GM12872 (cell line): ENCODE data around the gene CMPK2.

Experiments used
- CTCF ChIP-seq: IDR thresholded peaks from 3 replicates; pipeline ENCODE4 v1.5.1; 2011; ENCODE audit warnings: low read depth, mild to moderate bottlenecking, low read length, moderate library complexity; ENCODE audit not compliant: insufficient read depth

CMPK2 gene

GRCh38 chr2:6814312-6814711 is 51.4 kb downstream of the CMPK2 start:
- TF ChIP-seq CTCF = no peak

GRCh38 chr2:6813573-6813972 is 52.1 kb downstream of the CMPK2 start:
- TF ChIP-seq CTCF = no peak

- TF ChIP-seq CTCF = no peak
Observed at GRCh38 chr2:6812857-6813530, 52.7 kb downstream of the CMPK2 start.

- no peak for TF ChIP-seq CTCF
Observed at GRCh38 chr2:6810961-6811360, 54.7 kb downstream of the CMPK2 start.

- no peak for TF ChIP-seq CTCF
Observed at GRCh38 chr2:6808426-6808825, 57.3 kb downstream of the CMPK2 start.

- no peak for TF ChIP-seq CTCF
Observed at GRCh38 chr2:6806604-6807003, 59.1 kb downstream of the CMPK2 start.

GRCh38 chr2:6800553-6800952 is 65.2 kb downstream of the CMPK2 start:
- TF ChIP-seq CTCF = no peak
